ENCODE results near the gene TET3. TPM values are rescaled to one million over a fixed set of nuclear protein-coding genes. Genes with fewer than 3 reads are reported as not detected.
A peak's percentile ranks its signal among the peaks of the same experiment; 100 is the strongest.

The TET3 gene
- total and polyA plus RNA-seq, 2 experiments from 2014 or later = 3.6 to 19.9 TPM

- H3K36me3 Mint-ChIP-seq (ENCODE audit: low read depth) = peaks cover 11% of the 10 kb centered on the region
- DNase-seq (ENCODE audit: low spot score) (no peak), ATAC-seq (no peak)
- H3K4me3 ChIP-seq = no peak overlapping the region
- H2AFZ ChIP-seq = no peak overlapping the region
- H3K79me2 ChIP-seq (replicated peaks; ENCODE audit: insufficient read depth) = peaks cover 100% of the 10 kb centered on the region
- no peaks in the 10 kb centered on the region for H3K27me3 Mint-ChIP-seq (ENCODE audit: insufficient read depth, low read depth, poor library complexity)
- H3K4me3 Mint-ChIP-seq = no peak overlapping the region
- H3K4me1 Mint-ChIP-seq = no peaks in the 10 kb centered on the region
- peaks cover 3% of the 10 kb centered on the region; the same call in 1 of the 2 replicates for H3K36me3 ChIP-seq (ENCODE audit: insufficient read depth)
- H3K27ac Mint-ChIP-seq = no peak overlapping the region
- H3K27me3 ChIP-seq (ENCODE audit: insufficient read depth) = no peaks in the 10 kb centered on the region
- H3K4me1 ChIP-seq (ENCODE audit: insufficient read depth) = no peaks in the 10 kb centered on the region
- H3K27ac ChIP-seq (ENCODE audit: low read depth) = 0 out of 2 replicates have a peak overlapping the region, but pooled peaks have one; percentile 26
- no peak overlapping the region for H3K4me2 ChIP-seq
- no peak for TF ChIP-seq CTCF (conservative IDR thresholded peaks at IDR 0.05; ENCODE audit: low read depth in 2 of 2)
- TF ChIP-seq ZNF114 (CRISPR knock-in tag; IDR thresholded peaks at IDR 0.05) = no peak
- no peak for TF ChIP-seq POLR2AphosphoS5 (IDR thresholded peaks at IDR 0.05; ENCODE audit: low read depth)
- no peaks in the 10 kb centered on the region for H3K9me2 ChIP-seq (ENCODE audit: insufficient read depth)
- H4K20me1 ChIP-seq (replicated peaks; ENCODE audit: insufficient read depth) = peaks cover 47% of the 10 kb centered on the region
- H3F3A ChIP-seq (replicated peaks; ENCODE audit: low read depth) = 0 out of 2 replicates have a peak, but pooled peaks cover 3% of the 10 kb centered on the region
- H3K9me3 Mint-ChIP-seq = no peaks in the 10 kb centered on the region
Observed at GRCh38 chr2:73937899-73938298, 46.8 kb upstream of the TET3 start.

- no peak for DNase-seq (ENCODE audit: low spot score)
- H3K79me2 ChIP-seq (replicated peaks; ENCODE audit: insufficient read depth) = peaks cover 100% of the 10 kb centered on the region
- H3K4me1 ChIP-seq (ENCODE audit: insufficient read depth) = no peaks in the 10 kb centered on the region
- Mint-ChIP-seq H3K4me3 (no peak overlapping the region), H3K27me3 (ENCODE audit: insufficient read depth, low read depth, poor library complexity) (no peaks in the 10 kb centered on the region), H3K27ac (no peak overlapping the region), H3K36me3 (ENCODE audit: low read depth) (peaks cover 5% of the 10 kb centered on the region), H3K9me3 (no peaks in the 10 kb centered on the region), H3K4me1 (no peaks in the 10 kb centered on the region)
- H3K4me2 ChIP-seq = no peak overlapping the region
- H3K27ac ChIP-seq (ENCODE audit: low read depth) = no peak overlapping the region
- H2AFZ ChIP-seq = no peak overlapping the region
- H3K27me3 ChIP-seq (ENCODE audit: insufficient read depth) = no peaks in the 10 kb centered on the region
- H3K4me3 ChIP-seq = no peak overlapping the region
- H3F3A ChIP-seq (replicated peaks; ENCODE audit: low read depth) = 0 out of 2 replicates have a peak, but pooled peaks cover 3% of the 10 kb centered on the region
- 0 out of 2 replicates have a peak, but pooled peaks cover 3% of the 10 kb centered on the region for H3K36me3 ChIP-seq (ENCODE audit: insufficient read depth)
- H3K9me2 ChIP-seq (ENCODE audit: insufficient read depth) = no peaks in the 10 kb centered on the region
- no peak for TF ChIP-seq REST (IDR thresholded peaks at IDR 0.05; ENCODE audit: unreplicated experiment)
- peaks cover 44% of the 10 kb centered on the region for H4K20me1 ChIP-seq (replicated peaks; ENCODE audit: insufficient read depth)
- no peak for ATAC-seq
Observed at GRCh38 chr2:73938718-73939352, 45.9 kb upstream of the TET3 start.
